GM19193 (cell line): ENCODE results near the gene CACNA1C.

ENCODE experiments used
- POLR2A ChIP-seq: IDR thresholded peaks from 4 replicates; pipeline ENCODE4 v1.6.1; 2011; ENCODE audit not compliant: insufficient read depth, insufficient read length; ENCODE audit errors: extremely low read depth

Gene CACNA1C

DNA sequence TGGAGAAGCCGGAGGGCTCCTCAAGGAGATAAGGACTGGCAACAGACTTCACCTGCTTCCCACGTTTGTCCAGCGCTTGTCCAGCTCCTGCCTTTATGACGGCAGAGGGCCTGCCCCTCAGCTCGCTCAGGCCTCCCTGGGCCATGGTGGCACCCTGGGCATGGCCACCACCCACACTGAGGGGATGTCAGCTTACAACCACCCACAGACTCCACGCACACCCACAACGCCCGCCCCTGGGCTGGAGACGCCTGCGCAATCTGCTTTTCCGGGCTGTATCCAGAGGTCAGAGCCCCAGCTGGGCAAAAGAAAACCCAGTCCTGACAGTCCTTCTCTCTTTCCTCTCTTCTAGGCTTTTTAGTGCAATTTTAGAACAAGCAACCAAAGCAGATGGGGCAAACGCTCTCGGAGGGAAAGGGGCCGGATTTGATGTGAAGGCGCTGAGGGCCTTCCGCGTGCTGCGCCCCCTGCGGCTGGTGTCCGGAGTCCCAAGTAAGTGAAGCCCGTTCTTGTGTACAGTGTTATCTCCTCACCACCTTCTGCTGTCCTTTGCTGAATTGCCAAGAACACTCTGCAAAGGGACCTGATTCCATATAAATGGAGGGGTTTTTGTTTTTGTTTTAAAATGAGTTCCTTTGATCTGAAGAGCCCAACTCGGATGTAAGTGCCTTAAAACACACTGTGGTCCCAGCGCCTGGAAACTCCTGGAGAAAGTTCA is 404.6 kb downstream of the CACNA1C start:
- TF ChIP-seq POLR2A, result no peak

DNA sequence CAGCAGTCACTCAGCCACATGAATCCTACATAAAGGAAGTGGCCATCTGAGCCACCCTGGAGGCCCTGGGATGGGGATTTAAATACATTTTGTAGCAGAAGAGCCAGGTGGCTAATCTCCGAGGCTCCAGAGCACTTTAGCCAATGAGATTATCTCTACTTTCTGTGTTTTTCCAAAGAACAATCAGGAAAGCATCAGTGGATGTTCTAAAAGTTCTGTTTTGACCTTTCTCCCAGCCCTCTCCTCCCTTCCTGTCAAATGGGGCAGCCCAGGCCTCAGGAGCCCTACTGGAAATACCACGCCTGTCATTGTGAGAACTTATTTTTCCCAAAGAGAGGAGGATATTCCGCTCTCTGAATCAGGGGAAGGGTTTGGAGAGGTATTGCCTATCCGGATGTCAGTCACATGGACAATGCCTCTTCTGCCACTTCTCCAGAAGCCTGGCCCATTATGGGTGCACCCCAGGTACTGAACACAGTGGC is 405.2 kb downstream of the CACNA1C start:
- no peak for TF ChIP-seq POLR2A

DNA sequence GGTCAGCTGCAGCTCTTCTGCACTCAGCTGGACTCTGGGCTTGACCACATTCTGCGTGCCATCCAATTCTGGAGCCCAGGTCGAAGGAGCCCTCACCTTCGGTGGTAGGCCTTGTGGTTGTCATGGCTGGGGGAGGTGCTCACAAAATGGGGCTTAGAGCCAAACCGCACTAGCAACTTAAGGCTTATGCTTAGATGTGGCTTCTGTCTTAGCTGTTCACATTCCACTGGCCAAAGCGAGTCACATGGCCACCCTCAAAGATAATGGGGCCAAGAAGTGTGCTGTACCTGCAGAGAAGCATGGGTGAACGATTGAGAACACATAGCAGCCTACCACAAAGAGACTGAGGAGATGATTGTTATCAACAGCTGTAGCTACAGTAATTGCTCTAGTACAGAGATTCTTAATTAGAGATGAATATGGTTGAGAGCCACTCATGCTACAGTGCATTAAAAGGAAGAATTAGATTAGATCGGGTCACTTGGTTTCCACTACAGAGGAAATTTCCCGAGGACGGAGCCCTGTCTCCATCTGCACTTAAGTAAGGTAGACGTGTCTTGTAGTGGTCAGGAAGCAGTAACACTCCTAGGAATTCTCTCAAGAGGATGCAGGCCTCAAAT is 407.4 kb downstream of the CACNA1C start:
- TF ChIP-seq POLR2A, result no peak

DNA sequence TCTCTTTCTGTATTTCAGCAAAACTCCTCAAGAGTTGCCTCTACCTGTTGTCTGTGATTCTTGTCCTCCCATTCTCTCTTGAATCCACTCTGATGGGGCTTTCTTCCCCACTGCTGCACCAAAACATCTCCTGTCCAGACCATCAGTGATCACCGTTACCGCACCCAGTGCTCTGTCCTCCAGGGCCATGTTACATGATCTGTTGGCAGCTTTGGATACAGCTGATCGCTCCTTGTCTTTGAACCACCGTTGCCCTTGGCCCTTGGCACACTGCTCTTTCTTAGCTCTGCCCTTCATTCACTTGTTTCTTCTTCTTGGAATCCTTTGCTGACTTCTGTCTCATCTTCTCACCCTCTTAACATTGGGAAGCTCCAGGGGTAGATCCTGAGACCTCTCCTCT is 408.3 kb downstream of the CACNA1C start:
- TF ChIP-seq POLR2A, result no peak

DNA sequence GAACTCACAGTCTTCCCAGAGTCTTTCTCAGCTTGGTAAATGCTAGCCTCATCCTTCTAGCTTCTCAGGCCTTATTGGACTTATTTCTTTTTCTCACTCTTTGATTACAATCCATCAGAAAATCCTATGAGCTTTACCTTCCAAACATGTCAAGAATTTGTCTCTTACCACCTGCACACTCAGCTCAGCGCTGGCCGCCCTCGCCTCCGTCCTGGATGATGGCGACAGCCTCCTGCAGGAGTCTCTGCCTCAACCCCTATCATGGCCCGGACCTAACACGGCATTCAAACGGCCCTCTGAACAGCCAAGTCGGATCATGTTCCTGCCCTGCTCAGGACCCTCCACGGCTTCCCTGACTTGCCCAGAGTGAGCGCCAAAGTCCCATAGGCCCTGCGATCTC is 408.9 kb downstream of the CACNA1C start:
- TF ChIP-seq POLR2A, result no peak

DNA sequence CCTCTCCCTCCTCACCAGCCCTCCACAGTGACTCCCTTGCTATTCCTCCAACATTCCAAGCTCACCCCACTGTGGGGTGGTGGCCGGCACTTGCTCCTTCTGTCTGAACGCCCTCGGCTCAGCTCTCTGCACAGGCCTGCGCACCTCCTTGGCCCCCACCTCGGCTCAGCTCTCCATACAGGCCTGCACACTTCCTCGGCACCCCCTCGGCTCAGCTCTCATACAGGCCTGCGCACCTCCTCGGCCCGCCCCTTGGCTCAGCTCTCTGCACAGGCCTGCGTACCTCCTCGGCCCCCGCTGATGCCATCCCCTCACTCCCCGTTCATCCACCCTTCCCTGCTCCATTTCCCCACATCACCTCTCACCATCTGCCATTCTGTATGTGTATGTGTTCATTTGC is 409.3 kb downstream of the CACNA1C start:
- TF ChIP-seq POLR2A, result no peak

DNA sequence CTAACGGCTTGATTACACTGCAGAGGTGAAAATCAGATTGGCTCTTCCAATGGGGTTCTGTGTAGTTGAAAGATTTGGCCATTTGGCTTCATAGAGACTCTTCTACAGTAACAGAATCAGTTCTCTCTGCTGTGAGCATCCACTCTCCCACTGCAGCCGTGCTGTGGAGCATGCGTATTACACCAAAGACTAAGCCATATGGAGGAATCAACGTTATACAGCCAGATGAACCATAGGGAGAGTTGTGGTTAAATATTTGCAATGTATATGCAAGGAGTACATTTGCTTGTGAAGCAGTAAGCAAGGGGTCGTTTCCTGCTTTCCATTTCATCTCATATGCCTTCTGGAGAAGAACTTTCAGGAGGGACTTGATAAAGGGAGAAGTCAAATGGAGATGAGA is 410.9 kb downstream of the CACNA1C start:
- TF ChIP-seq POLR2A, result no peak

DNA sequence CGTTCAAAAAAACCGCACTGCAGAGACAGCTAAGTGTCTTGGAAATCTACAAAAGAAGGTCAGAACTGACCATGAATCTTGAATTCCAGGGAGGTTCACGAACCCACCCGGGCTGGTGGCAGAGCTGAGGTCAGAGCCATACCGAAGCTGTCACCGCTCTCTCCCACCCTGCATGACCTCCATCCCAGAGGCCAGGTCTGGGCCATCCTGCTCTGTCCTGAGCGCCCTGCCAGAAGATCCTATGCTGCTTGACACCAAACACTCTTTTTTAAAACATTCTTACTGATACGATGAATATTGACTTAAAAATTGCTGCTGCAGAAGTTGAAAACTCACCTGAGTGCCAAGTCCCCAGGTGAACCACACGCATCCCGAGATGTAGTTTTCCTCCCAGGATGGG is 412.9 kb downstream of the CACNA1C start:
- no peak for TF ChIP-seq POLR2A

DNA sequence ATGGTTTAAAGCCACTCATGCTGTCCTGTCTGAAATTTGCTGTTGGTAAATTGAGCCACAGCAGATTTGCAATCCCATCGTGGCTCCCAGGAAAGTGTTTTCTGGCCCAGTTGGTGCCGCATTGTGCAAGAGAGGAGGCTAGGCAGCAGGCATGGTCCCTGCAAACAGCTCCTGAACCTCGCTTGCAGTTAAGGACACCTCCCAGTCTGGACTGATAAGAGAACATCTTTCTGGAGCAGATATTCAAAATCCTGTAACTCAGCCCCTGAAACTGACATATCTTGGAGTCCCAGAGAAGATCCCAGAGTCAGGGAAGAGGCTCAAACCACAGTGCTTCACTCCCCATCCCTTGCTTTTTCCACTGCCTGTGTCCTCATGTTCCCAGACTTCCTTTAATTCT is 413.4 kb downstream of the CACNA1C start:
- TF ChIP-seq POLR2A, result no peak

DNA sequence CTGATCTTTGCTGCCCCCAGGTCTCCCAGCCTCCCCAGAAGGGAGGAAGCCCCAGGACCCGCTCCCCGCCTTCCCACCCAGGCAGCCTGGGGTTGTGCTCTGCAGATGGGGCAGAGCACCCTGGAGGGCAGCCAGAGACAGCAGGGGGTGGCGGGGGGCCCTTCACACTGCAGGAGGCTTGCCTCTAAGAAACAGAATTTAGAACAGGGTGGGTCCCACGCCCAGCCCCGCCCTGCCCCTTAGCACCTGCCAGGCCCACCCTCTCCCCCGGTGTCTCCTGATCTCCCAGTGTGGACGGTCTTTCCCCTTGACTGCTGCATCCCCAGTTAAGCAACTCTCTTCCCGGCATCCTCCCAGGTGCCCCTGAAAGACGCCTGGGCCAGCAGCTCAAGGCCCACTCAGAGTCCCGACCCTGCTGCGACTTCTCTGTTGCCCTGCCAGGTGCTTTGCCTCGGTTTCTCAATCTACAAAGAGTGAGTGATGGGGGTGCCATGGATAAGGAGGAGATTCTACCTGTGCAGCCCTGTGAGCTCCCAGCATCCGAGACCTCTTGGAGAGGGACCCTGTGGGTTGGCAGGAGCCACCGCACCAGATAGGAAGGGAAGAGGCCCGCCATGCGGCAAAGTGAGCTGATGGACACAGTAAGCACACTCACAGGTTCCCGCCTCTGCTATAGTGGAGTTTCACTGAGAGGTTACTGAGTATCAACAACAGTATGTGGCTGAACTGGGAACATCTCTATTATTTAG is 414.8 kb downstream of the CACNA1C start:
- TF ChIP-seq POLR2A, result no peak

DNA sequence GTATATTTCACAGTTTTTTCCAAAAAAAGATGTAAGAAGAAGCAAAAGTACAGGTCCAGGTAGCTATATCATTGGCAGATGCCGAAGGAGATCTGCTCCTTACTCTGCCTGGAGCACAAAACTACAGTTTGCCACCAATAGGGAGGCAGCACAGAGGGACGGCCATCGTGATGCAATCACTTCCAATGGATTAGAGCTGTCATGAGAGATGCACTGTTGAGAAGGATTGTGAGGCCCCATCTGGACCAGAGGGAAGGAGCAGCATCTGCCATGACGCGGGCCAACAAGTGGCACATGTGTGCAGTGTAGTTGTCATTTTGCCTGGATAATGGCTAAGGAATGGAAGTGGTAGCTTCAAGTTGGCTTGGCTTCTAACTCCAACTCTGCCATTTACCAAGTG is 423.2 kb downstream of the CACNA1C start:
- no peak for TF ChIP-seq POLR2A

DNA sequence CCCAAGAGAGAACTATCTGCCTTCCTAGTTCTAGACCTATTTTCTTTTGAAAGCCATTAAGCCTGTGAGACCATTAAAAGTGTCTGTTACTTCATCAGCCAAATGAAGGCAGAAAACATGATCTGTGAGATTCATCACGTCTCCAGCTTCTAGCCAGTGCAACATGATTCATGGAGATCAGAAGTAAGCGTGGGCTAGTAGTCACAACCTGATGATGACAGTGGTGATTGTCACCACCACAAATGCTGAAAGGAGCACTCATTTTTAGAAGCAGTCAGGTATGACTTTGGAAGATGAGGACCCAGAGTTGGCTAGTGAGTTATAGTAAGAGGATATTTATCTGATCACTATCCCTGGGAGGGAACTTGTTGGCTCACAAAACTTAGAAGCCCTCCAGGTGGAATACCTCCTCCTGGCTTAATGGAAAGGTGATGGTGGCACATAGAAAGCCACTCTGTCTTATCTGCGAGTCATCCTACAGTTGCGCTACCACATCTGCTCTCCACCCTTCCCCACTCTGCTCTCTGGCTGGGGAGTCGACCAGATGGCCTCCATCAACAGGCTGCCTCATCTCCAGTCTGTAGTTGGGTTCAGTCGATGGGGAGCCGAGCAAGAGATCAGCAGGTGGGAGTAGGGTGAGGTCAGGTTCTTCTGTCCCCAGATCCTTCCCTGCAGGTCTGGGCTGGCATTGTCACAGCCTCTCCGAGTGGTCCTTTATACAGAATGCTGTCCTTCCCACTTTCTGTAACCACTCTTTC is 424.4 kb downstream of the CACNA1C start:
- TF ChIP-seq POLR2A, result no peak

DNA sequence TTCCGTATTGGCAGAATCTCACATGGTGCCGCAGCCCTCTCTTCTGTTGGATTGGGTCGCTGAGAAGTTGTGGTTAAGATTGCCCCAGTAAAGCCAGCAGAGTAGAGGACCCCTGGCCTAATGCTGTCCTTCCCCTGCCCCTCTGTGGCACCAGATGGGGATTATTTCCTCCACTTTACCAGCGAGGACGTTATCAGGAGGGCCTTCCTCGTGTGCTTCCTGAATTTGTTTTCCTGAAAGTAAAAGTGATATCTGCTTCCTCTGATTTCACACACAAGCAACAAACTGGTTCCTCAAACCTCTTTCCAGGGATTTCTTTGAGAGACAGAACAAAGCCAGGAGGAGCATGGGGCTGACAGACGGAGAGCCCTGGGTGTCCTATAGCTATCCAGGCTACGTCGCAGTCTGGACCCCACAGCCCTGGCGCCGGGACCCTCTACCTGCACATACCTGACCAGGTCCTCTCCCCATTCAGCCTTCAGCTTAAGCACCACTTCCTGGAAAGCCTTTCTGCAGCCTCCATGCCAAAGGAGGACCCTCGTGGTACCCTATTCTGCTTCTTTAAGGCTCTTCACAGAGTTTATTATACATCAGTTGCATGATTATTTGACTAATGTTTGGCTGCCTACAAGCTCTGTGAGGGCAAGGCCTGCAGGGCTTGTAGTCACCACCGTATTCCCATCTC is 427.2 kb downstream of the CACNA1C start:
- TF ChIP-seq POLR2A, result no peak

DNA sequence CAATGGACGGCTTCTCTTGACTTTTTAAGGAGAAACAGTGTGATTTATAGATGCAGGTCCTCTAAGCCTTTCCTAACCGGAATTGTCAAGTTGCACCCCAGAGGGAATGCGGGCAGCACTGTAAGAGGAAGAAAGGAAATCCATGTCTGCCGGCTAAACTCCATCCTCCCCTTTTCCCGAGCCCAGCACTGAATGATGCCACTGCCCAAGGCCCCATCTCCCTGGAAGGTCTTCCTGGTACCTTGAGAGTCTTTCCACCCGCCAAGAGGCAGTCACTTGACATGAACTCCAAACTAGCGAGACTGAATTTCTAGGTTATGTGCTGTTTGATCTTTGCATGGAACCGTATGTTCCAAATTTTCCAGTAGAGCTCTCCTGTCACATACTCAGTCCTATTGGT is 428.6 kb downstream of the CACNA1C start:
- TF ChIP-seq POLR2A, result no peak
